Body of pancreas (tissue), 4 donors: ENCODE data around the gene CACNA2D4. TPM values are rescaled to one million over a fixed set of nuclear protein-coding genes. Genes with fewer than 3 reads are reported as not detected.

Experiments
- ATAC-seq: fragments of 150-250 bp; one replicate; pipeline ENCODE4 v1.9.1; 2016
- DNase-seq, 4 donors: peaks; one replicate each; pipeline ENCODE4 v3.0.0-alpha.2; 2019
- H3K27ac ChIP-seq, 4 donors: fragments of 200-600 bp; sonication (generic); 1 replicate in 3 of 4; 2 replicates in 1 of 4; pipeline versions ENCODE4 v1.5.1 to v1.6.1; 2016 to 2019; ENCODE audit warnings: mild to moderate bottlenecking in 1 of 4, mixed read lengths in 1 of 4, moderate library complexity in 1 of 4
- H3K27me3 ChIP-seq, 2 donors: fragments of 200-600 bp; sonication (generic); one replicate each; pipeline ENCODE4 v1.6.0; 2016; ENCODE audit warnings: mild to moderate bottlenecking in 1 of 2
- H3K36me3 ChIP-seq, 2 donors: fragments of 200-600 bp; sonication (generic); replicated peaks in 1 of 2; 2 replicates each; pipeline ENCODE4 v1.5.1; 2016; ENCODE audit warnings: low read depth in 2 of 2; ENCODE audit not compliant: insufficient read depth in 1 of 2
- H3K4me1 ChIP-seq: fragments of 200-600 bp; sonication (generic); one replicate; pipeline ENCODE4 v1.6.0; 2016
- H3K4me3 ChIP-seq, 2 donors: fragments of 200-600 bp; sonication (generic); 1 replicate in 1 of 2; 2 replicates in 1 of 2; pipeline ENCODE4 v1.5.1; 2016 to 2019
- H3K9me3 ChIP-seq, 3 donors: fragments of 200-600 bp; sonication (generic); 1 replicate in 2 of 3; 2 replicates in 1 of 3; pipeline ENCODE4 v1.5.1; 2016
- CTCF ChIP-seq, 7 experiments: fragments of 450-650 bp in 4 of 7; fragments of 200-600 bp in 3 of 7; sonication (generic) in 3 of 7; IDR thresholded peaks; one replicate each; pipeline ENCODE4 v1.5.1; 2016 to 2019; ENCODE audit warnings: antibody characterized with exemption in 7 of 7
- POLR2A ChIP-seq, 3 donors: fragments of 450-650 bp; IDR thresholded peaks; one replicate each; pipeline ENCODE4 v1.6.1; 2016; ENCODE audit warnings: antibody characterized with exemption in 3 of 3, mild to moderate bottlenecking in 2 of 3
- WGBS, 2 donors: methylation state at CpG; one replicate each; pipeline ENCODE4 v1.1.5; 2017; 5-methylcytosine and 5-hydroxymethylcytosine counted together
- intact Hi-C: fragments of 100-400 bp; cut with DNase I; formaldehyde crosslinking; loops from one replicate; pipeline ENCODE4 v1.15.1; 2023
- total RNA-seq, 2 donors: library from RNA; depleted of rRNA; stranded (reverse); fragments of >200 nt; gene quantifications; one replicate each; pipeline ENCODE4 v1.1.0, GENCODE V29; 2016

Gene CACNA2D4
- total RNA-seq, 2 donors from 2014 or later = 3.6 TPM; not detected in 1

GRCh38 chr12:1908758-1909157 is 9.7 kb downstream of the CACNA2D4 start:
- ATAC-seq = no peak
- TF ChIP-seq POLR2A (IDR thresholded peaks at IDR 0.05) (no peak), CTCF (IDR thresholded peaks at IDR 0.05) (no peak)

GRCh38 chr12:1907652-1908611 is 10.5 kb downstream of the CACNA2D4 start:
- Histone ChIP-seq H3K4me1 (peaks cover 9% of the 10 kb centered on the region), H3K27ac (no peak overlapping the region), H3K9me3 (peaks cover 0 to 8% (median 0%) of the 10 kb centered on the region in 3 donors), H3K36me3 (no peaks in the 10 kb centered on the region), H3K4me3 (no peak overlapping the region), H3K27me3 (no peaks in the 10 kb centered on the region)
- peak; percentile 42 for ATAC-seq
- peak in 1 of 4 donors; percentile 32 for DNase-seq
- intact Hi-C loops = no loop called here
- WGBS, 2 donors = 22 to 33% methylated on average over 27 to 66 of the region's 67 CpGs
- TF ChIP-seq POLR2A (IDR thresholded peaks at IDR 0.05) (no peak), CTCF (IDR thresholded peaks at IDR 0.05) (no peak)

More at GRCh38 chr12:1908758-1909157, 9.7 kb downstream of the CACNA2D4 start:
- Histone ChIP-seq H3K36me3 (no peaks in the 10 kb centered on the region), H3K27ac (no peak overlapping the region), H3K4me3 (no peak overlapping the region), H3K9me3 (peaks cover 0 to under 1% (median 0%) of the 10 kb centered on the region in 3 donors), H3K4me1 (peaks cover 9% of the 10 kb centered on the region), H3K27me3 (no peaks in the 10 kb centered on the region)
- DNase-seq = no peak
- intact Hi-C loops = no loop called here
- 87 to 97% methylated on average over 20 to 26 of the region's 26 CpGs for WGBS, 2 donors

DNA sequence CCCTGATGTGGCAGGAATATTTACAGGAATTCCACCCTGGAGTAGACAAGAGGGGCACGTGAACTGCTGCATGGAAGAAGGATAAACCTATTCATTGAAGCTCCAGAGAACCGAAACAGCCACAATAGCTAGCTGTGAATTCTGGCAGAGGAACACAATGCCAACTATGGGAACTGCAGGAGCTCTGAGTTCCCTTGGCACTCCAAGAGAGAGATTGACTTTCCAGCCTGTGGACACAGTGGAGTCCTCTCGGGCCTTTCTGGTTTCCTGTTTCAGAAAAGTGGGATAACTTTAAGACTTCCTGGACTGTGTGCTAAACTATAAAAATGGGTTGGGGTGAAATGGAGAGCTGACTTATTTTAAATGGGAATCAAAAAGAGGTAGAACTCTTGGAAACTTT is 11.9 kb downstream of the CACNA2D4 start:
- 39 to 40% methylated on average over 3 of the region's 3 CpGs for WGBS, 2 donors
- H3K27me3 ChIP-seq = no peaks in the 10 kb centered on the region
- intact Hi-C loops = no loop called here

DNA sequence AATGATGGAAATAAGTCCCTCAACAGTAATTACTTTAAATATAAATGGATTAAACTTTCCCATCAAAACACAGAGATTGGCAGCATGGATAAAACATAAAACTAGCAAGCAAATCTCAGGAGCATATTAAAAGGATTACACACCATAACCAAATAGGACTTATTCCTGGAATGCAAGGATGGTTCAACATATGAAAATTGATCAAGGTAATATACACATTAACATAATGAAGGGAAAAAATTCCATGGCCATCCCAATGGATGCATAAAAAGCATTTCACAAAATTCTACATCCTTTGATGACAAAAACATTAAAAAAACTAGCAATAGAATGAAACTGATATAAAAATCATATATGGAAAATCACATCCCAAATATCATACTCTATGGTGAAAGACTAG is 13.6 kb downstream of the CACNA2D4 start:
- no peak for TF ChIP-seq CTCF (IDR thresholded peaks at IDR 0.05)
- no peak for TF ChIP-seq POLR2A (IDR thresholded peaks at IDR 0.05)
- H3K27me3 ChIP-seq = no peaks in the 10 kb centered on the region
- peaks cover 0 to 12% (median 0%) of the 10 kb centered on the region in 3 donors for H3K9me3 ChIP-seq
- no peak overlapping the region for H3K27ac ChIP-seq
- H3K4me1 ChIP-seq = peaks cover 9% of the 10 kb centered on the region
- ATAC-seq (no peak), DNase-seq (no peak)
- no peak overlapping the region for H3K4me3 ChIP-seq
- intact Hi-C loops = no loop called here
- H3K36me3 ChIP-seq = no peaks in the 10 kb centered on the region

More for the DNA sequence above, 11.9 kb downstream of the CACNA2D4 start:
- ATAC-seq (no peak), DNase-seq (no peak)
- peaks cover 0 to 12% (median 0%) of the 10 kb centered on the region in 3 donors for H3K9me3 ChIP-seq
- H3K4me1 ChIP-seq = peaks cover 9% of the 10 kb centered on the region
- no peak overlapping the region for H3K4me3 ChIP-seq
- H3K36me3 ChIP-seq = no peaks in the 10 kb centered on the region
- H3K27ac ChIP-seq = no peak overlapping the region
- TF ChIP-seq POLR2A (IDR thresholded peaks at IDR 0.05) (no peak), CTCF (IDR thresholded peaks at IDR 0.05) (no peak)
